Bronchial epithelial cell (primary cell): Measurements from ENCODE around the gene OR8U1. TPM values are rescaled to one million over a fixed set of nuclear protein-coding genes. Genes with fewer than 3 reads are reported as not detected.

Source experiments
- DNase-seq: peaks from one replicate; pipeline ENCODE4 v3.0.0-alpha.2; 2010; ENCODE audit warnings: low read depth
- FAIRE-seq: peaks from 2 replicates; lab custom pipeline; 2011; peaks lifted over from hg19 to GRCh38; lab: Jason Lieb, UNC
- H3K27me3 ChIP-seq: 2 replicates; pipeline ENCODE4 v1.5.1; 2011; ENCODE audit warnings: low read length; ENCODE audit not compliant: control insufficient read depth, insufficient read depth
- H3K36me3 ChIP-seq: 2 replicates; pipeline ENCODE4 v1.5.1; 2011; ENCODE audit warnings: low read length; ENCODE audit not compliant: control insufficient read depth, insufficient read depth
- H3K4me3 ChIP-seq: 2 replicates; pipeline ENCODE4 v1.5.1; 2011; ENCODE audit warnings: mild to moderate bottlenecking, low read depth, low read length, control low read depth
- CTCF ChIP-seq: IDR thresholded peaks from 2 replicates; pipeline ENCODE4 v1.5.1; 2011; ENCODE audit warnings: mild to moderate bottlenecking, moderate library complexity, low read length, control low read depth, inconsistent platforms; ENCODE audit not compliant: insufficient read depth, severe bottlenecking
- total RNA-seq: library from RNA; depleted of rRNA; stranded (reverse); fragments of >200 nt; gene quantifications from 2 replicates; pipeline ENCODE4 v1.2.1, GENCODE V29; 2014

Gene OR8U1
- not detected in 2 replicates for total RNA-seq

GRCh38 chr11:56375324-56375723, at the start of gene OR8U1:
OR8U1 (plus strand) TSS chr11:56375624; CDS start chr11:56375624, 0 bp downstream.
- FAIRE-seq (no peak), DNase-seq (no peak)
- no peak for TF ChIP-seq CTCF
- H3K36me3 ChIP-seq: no peaks in the 10 kb centered on the region
- no peaks in the 10 kb centered on the region for H3K27me3 ChIP-seq
- H3K4me3 ChIP-seq: no peak within 1 kb of the TSS

DNA sequence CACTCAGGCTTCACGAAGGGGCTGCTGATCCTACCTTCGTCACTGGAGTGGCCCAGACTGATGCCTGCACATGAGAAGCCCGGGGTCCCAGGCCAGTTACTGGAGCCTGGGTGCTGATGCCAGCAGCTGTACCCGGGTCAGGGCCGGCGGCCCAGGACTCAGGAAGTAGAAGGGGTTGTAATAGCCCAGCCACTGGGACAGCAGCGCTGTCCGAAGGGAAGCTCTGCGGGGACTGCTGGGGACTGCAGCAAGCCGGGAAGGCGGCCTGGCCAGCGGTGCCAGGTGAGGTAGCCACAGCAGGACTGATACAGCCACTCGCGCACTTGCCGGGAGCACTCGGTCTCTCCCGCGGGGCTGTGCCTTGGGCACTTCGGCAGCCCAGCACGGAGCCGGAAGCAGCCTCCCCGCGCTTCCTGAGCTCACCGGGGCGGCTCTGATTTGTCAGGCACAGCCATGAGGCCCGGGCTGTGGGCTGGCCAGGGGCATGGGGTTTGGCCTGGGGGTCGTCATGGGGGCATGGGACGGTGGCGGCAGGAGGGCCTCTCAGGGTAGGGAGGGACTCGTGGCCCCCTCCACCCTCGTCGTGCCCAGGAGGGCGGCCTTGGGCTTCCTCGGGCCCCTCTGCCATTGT, 43.4 kb upstream of the OR8U1 start:
- Histone ChIP-seq H3K27me3 (no peaks in the 10 kb centered on the region), H3K36me3 (no peaks in the 10 kb centered on the region), H3K4me3 (no peak overlapping the region)
- DNase-seq: no peak
- no peak for TF ChIP-seq CTCF
- FAIRE-seq: no peak

- DNase-seq (no peak), FAIRE-seq (no peak)
- H3K36me3 ChIP-seq: no peaks in the 10 kb centered on the region
- TF ChIP-seq CTCF: no peak
- H3K27me3 ChIP-seq: no peaks in the 10 kb centered on the region
- no peak overlapping the region for H3K4me3 ChIP-seq
These were observed 42.3 kb upstream of the OR8U1 start for GRCh38 chr11:56333156-56333555.

DNA sequence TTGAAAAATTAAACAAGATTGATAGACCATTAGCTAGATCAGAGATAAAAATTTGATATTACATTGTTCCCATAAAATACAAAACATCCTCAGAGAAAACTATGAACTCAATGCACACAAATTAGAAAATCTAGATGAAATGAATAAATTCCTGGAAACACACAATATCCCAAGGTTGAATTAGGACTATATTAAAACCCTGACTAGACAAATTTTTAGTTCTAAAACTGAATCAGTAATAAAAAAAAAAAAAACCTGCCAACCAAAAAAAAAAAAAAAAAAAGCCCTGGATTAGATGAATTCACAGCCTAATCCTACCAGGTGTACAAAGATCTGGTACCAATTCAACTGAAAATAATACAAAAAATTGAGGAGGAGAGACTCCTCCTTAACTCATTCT, 35.1 kb upstream of the OR8U1 start:
- no peak overlapping the region for H3K4me3 ChIP-seq
- TF ChIP-seq CTCF: no peak
- DNase-seq (no peak), FAIRE-seq (no peak)
- H3K36me3 ChIP-seq: no peaks in the 10 kb centered on the region
- no peaks in the 10 kb centered on the region for H3K27me3 ChIP-seq

DNA sequence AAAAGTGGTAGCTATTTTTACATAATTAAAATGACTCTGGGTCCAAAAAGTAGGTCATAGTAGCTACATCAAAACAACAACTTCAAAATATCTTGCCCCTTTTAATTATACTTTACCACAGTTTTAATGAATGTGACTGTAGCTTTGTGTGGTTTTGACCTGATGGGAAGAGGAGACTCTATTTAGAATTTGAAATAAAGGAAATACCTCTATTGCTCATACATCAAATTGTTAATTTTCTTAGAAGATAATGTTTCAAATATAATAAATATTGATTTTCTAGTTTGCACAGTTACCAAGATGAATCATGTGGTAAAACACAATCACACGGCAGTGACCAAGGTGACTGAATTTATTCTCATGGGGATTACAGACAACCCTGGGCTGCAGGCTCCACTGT, 29.7 kb upstream of the OR8U1 start, which contains the start of gene OR8K1:
TSS of gene OR8K1 (plus strand) at position 301 of the 400 bp plus-strand sequence. CDS start at position 301, 0 bp downstream.
- H3K27me3 ChIP-seq: no peaks in the 10 kb centered on the region
- no peak for TF ChIP-seq CTCF
- no peaks in the 10 kb centered on the region for H3K36me3 ChIP-seq
- FAIRE-seq (no peak), DNase-seq (no peak)
- H3K4me3 ChIP-seq: no peak within 1 kb of the TSS

DNA sequence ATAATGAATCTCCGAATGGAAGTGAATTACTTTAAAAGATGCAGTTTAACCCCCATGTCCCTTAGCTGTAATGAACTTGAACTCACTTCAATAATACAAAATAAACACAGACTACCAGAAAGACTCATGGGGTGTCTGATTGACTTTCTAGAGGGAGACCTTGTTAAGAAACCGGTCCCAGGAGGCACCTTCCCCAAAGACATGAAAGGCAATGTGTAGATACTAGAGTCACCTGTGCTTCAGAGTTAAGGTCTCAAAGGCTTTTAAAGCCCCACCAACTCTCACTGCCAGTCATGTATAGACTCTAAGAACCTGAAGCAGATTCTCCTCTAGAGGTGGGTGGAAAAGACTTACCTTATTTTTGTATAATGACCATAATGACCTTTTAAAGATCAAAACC, 21.4 kb upstream of the OR8U1 start, which contains the start of gene OR8J1:
TSS of gene OR8J1 (plus strand) at position 301 of the 400 bp plus-strand sequence. CDS start 5,956 bp downstream, outside the sequence.
- TF ChIP-seq CTCF: no peak
- no peak for FAIRE-seq
- Histone ChIP-seq H3K36me3 (no peaks in the 10 kb centered on the region), H3K4me3 (no peak within 1 kb of the TSS), H3K27me3 (no peaks in the 10 kb centered on the region)
- no peak for DNase-seq
